PFSK-1 (cell line): ENCODE results near the gene ETV4.

ENCODE experiments used
- FOXP2 ChIP-seq: optimal IDR thresholded peaks from 2 replicates; pipeline ENCODE3; 2011; ENCODE audit warnings: borderline replicate concordance, control low read depth, inconsistent platforms; ENCODE audit not compliant: insufficient read depth; ENCODE audit errors: extremely low read length, extremely low read depth
- POLR2AphosphoS5 ChIP-seq: IDR thresholded peaks from 2 replicates; pipeline ENCODE4 v1.6.1; 2012; ENCODE audit warnings: low read depth, mild to moderate bottlenecking, control low read depth, low read length, moderate library complexity
- REST ChIP-seq, 2 experiments: IDR thresholded peaks; 2 replicates each; pipeline versions ENCODE4 v1.6.1 to v1.8.0; 2011 to 2012; ENCODE audit warnings: low read depth in 2 of 2, low read length in 2 of 2, control low read depth in 1 of 2, inconsistent platforms in 1 of 2, mild to moderate bottlenecking in 1 of 2, moderate library complexity in 1 of 2; ENCODE audit not compliant: insufficient read depth in 1 of 2
- SIN3A ChIP-seq: IDR thresholded peaks from 2 replicates; pipeline ENCODE4 v1.6.1; 2012; ENCODE audit warnings: mild to moderate bottlenecking, low read length, moderate library complexity, borderline replicate concordance; ENCODE audit not compliant: insufficient read depth
- TAF1 ChIP-seq: IDR thresholded peaks from 2 replicates; pipeline ENCODE4 v1.6.1; 2012; ENCODE audit warnings: low read length, control low read depth, borderline replicate concordance; ENCODE audit not compliant: insufficient read depth

- no peak for TF ChIP-seq POLR2AphosphoS5
- 0 out of 4 replicates have a peak, but pooled peaks of 1 of the 2 experiments have one; percentile 10 for TF ChIP-seq REST (IDR thresholded peaks at IDR 0.05; ENCODE audit: insufficient read depth in 1 of 2, low read depth in 2 of 2, low read length in 2 of 2)
- no peak for TF ChIP-seq SIN3A
- no peak for TF ChIP-seq FOXP2
- TF ChIP-seq TAF1, result no peak
Observed at GRCh38 chr17:43562679-43563599, 16.8 kb upstream of the ETV4 start.
